22Rv1 (cell line): ENCODE measurements around the gene DOK6.

Source experiments
- ZFX ChIP-seq: fragments of 450-650 bp; IDR thresholded peaks from 2 replicates; pipeline ENCODE4 v1.6.1; 2017; ENCODE audit warnings: antibody characterized with exemption, borderline replicate concordance
- TF ChIP-seq, protein P1 (sequence below): fragments of 450-650 bp; IDR thresholded peaks from 2 replicates; pipeline ENCODE4 v1.5.1; 2017; ENCODE audit warnings: mild to moderate bottlenecking

DNA sequence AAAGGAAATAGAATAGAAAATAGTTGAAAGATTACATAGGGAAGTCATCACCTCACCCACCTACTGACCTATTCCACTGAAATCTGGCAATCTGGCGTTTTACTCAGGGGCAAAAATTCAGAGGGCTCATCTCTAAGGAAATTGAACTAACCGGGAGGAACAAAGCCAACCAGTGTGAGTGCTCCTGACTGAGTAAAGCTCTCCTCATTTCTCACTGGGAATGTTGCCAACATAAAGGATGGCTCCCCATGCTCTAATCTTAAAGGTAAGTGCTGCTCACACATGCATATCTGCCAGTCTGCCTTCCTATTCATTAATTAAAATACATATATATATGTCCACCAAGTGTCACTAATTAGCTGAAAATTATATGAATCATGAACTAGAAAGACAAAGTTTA is 13.5 kb upstream of the DOK6 start:
- TF ChIP-seq, protein P1, sequence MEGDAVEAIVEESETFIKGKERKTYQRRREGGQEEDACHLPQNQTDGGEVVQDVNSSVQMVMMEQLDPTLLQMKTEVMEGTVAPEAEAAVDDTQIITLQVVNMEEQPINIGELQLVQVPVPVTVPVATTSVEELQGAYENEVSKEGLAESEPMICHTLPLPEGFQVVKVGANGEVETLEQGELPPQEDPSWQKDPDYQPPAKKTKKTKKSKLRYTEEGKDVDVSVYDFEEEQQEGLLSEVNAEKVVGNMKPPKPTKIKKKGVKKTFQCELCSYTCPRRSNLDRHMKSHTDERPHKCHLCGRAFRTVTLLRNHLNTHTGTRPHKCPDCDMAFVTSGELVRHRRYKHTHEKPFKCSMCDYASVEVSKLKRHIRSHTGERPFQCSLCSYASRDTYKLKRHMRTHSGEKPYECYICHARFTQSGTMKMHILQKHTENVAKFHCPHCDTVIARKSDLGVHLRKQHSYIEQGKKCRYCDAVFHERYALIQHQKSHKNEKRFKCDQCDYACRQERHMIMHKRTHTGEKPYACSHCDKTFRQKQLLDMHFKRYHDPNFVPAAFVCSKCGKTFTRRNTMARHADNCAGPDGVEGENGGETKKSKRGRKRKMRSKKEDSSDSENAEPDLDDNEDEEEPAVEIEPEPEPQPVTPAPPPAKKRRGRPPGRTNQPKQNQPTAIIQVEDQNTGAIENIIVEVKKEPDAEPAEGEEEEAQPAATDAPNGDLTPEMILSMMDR: no peak
- TF ChIP-seq ZFX: no peak
